Activated CD4-positive, alpha-beta T cell treated with anti-CD3 and anti-CD28 coated beads for 36 hours (primary cell): ENCODE measurements around the gene NPFF. TPM values are rescaled to one million over a fixed set of nuclear protein-coding genes. Genes with fewer than 3 reads are reported as not detected.

Experiments used
- ATAC-seq: fragments of 200-7000 bp; cut with Tn5 transposase; one replicate; pipeline ENCODE4 v1.10.0; 2021; ENCODE audit warnings: mild to moderate bottlenecking, moderate library complexity
- CTCF ChIA-PET: fragments of 350-600 bp; sonication (Branson Sonifier 250); formaldehyde crosslinking; loops from one replicate; lab custom pipeline; 2021; ENCODE audit warnings: antibody characterized with exemption; lab: Charles Lee
- POLR2A ChIA-PET: fragments of 350-600 bp; sonication (Branson Sonifier 250); formaldehyde crosslinking; loops from one replicate; lab custom pipeline; 2021; ENCODE audit warnings: antibody characterized with exemption, inconsistent platforms; lab: Charles Lee
- DNase-seq: peaks from one replicate; pipeline ENCODE4 v3.0.0-alpha.2; 2020
- H3K27ac Mint-ChIP-seq: one replicate; pipeline ENCODE4 v1.8.0; 2021; ENCODE audit warnings: mixed read lengths
- H3K27me3 Mint-ChIP-seq: one replicate; pipeline ENCODE4 v1.8.0; 2021; ENCODE audit warnings: mixed read lengths
- H3K36me3 Mint-ChIP-seq: one replicate; pipeline ENCODE4 v1.8.0; 2021; ENCODE audit warnings: low read depth, mixed read lengths
- H3K4me1 Mint-ChIP-seq: one replicate; pipeline ENCODE4 v1.8.0; 2021; ENCODE audit warnings: mixed read lengths
- H3K4me3 Mint-ChIP-seq: one replicate; pipeline ENCODE4 v1.8.0; 2021; ENCODE audit warnings: mild to moderate bottlenecking, moderate library complexity, mixed read lengths
- H3K9me3 Mint-ChIP-seq: one replicate; pipeline ENCODE4 v1.8.0; 2021; ENCODE audit warnings: low read depth, mixed read lengths
- intact Hi-C, 2 experiments: fragments of 100-400 bp; cut with DNase I in 1 of 2; cut with micrococcal nuclease in 1 of 2; formaldehyde crosslinking; loops; one replicate each; pipeline versions ENCODE4 v1.14.2 to v1.15.1; 2022 to 2024; cut with DNase I, micrococcal nuclease
- total RNA-seq, 2 experiments: library from RNA; stranded (reverse); gene quantifications; one replicate each; pipeline ENCODE4 v1.2.3, GENCODE V29; 2021

The NPFF gene
- total RNA-seq, 2 experiments from 2014 or later, result not detected

DNA sequence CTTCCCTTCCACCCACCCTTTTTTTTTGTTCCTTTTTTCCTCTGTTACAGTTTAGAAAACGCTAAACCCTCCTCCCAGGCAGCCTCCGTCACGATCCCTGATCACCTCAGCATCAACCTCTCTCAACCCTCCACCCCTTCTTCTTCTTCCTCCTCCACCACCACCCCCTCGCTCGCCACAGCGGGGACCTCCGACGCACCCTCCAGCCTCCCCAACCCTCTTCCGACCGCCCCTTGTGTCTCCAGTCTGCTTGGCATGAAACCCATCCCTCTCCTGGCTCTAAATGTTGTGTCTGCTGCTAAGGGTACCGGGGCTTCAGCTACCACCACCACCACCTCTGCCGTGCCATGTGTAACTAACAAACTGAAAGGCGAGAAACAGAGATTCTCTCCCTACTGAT, 32.5 kb downstream of the NPFF start:
- H3K27me3 Mint-ChIP-seq, result no peaks in the 10 kb centered on the region
- ChIA-PET CTCF (interaction anchor here (0.6 to 4.9 kb wide), 13 partner anchors 9 to 154 kb away, joined by 3 to 32 read pairs (median 6); partner anchors contain the start of genes AAAS and NPFF), POLR2A (interaction anchor here (0.6 to 4.7 kb wide), 7 partner anchors 8 to 130 kb away, joined by 3 to 36 read pairs (median 8); partner anchors contain the start of genes SP1 and TARBP2)
- H3K4me3 Mint-ChIP-seq, result peak overlapping the region; percentile 6
- ATAC-seq (no peak), DNase-seq (peak; percentile 6)
- H3K4me1 Mint-ChIP-seq, result peaks cover 55% of the 10 kb centered on the region
- H3K9me3 Mint-ChIP-seq, result no peaks in the 10 kb centered on the region
- intact Hi-C loops, result loop anchor here in 1 of 2 experiments (2.0 kb wide), 1 partner anchor 20 kb away; no protein-coding TSS in a partner anchor
- peaks cover 78% of the 10 kb centered on the region for H3K36me3 Mint-ChIP-seq
- peak overlapping the region; percentile 85 for H3K27ac Mint-ChIP-seq

DNA sequence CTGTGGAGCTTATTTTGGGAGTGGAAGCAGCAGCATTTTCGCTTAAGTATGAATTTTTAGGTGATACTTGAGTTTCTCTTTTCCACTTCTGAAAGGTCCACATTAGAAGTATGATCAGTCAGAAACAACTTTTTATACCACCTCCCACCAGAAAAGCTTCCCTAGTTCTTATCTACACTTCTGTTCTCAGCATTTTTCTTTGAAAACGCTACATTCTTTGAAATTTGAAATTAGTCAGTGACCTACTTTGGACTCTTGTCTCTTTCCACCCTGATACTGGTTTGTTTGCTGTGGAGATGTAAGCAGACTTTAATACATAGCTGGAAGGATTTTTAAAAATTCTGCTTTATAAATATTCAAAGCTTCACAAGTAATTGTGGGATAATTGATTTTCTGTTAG, 33.2 kb downstream of the NPFF start:
- peak overlapping the region; percentile 85 for H3K27ac Mint-ChIP-seq
- H3K27me3 Mint-ChIP-seq, result no peaks in the 10 kb centered on the region
- CTCF ChIA-PET, result interaction anchor here (0.8 to 4.9 kb wide), 11 partner anchors 8 to 153 kb away, joined by 3 to 32 read pairs (median 4); no protein-coding TSS in a partner anchor
- peaks cover 55% of the 10 kb centered on the region for H3K4me1 Mint-ChIP-seq
- H3K4me3 Mint-ChIP-seq, result no peak overlapping the region
- intact Hi-C loops, result loop anchor here in 1 of 2 experiments (2.0 kb wide), 1 partner anchor 19 kb away; no protein-coding TSS in a partner anchor
- DNase-seq (no peak), ATAC-seq (peak; percentile 31)
- POLR2A ChIA-PET, result interaction anchor here (0.6 to 4.7 kb wide), 9 partner anchors 9 to 180 kb away, joined by 3 to 36 read pairs (median 4); partner anchors contain the start of gene SP1
- H3K36me3 Mint-ChIP-seq, result peaks cover 73% of the 10 kb centered on the region
- H3K9me3 Mint-ChIP-seq, result no peaks in the 10 kb centered on the region

DNA sequence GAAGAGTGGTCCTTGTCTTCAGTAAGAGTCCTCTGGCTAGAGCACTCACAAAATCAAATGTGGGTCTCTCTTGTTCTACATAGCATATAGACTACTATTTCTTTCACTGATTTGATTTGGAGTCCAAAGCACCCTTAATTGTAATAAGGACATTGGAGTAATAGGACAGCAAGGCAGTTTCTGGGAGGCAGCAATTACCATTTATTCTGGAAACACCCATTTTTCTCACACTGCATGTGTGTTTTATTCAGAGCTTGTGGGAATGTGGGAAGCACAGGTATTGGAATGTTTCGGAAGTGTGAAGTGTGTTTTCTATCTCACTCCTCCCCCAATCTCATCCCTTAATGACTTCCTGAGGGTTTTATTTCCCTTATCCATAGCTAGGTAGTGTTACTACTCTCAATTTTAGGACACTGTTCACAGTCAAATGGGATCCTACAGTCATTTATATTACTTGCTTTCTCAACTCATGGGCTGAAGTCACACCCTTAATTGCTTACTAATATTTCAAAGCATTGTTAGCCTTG, 35.2 kb downstream of the NPFF start:
- DNase-seq (no peak), ATAC-seq (no peak)
- Mint-ChIP-seq H3K27ac (peak overlapping the region; percentile 68), H3K4me3 (no peak overlapping the region), H3K36me3 (peaks cover 76% of the 10 kb centered on the region), H3K9me3 (no peaks in the 10 kb centered on the region), H3K27me3 (no peaks in the 10 kb centered on the region), H3K4me1 (peaks cover 53% of the 10 kb centered on the region)
- intact Hi-C loops, result loop anchor here in 1 of 2 experiments (2.0 kb wide), 1 partner anchor 15 kb away; no protein-coding TSS in a partner anchor
- POLR2A ChIA-PET, result interaction anchor here (0.9 to 3.7 kb wide), 5 partner anchors 10 to 31 kb away, joined by 3 to 25 read pairs (median 4); partner anchors contain the start of gene PRR13
- CTCF ChIA-PET, result interaction anchor here (0.5 to 2.6 kb wide), 4 partner anchors 10 to 275 kb away, joined by 3 to 13 read pairs (median 6); no protein-coding TSS in a partner anchor

DNA sequence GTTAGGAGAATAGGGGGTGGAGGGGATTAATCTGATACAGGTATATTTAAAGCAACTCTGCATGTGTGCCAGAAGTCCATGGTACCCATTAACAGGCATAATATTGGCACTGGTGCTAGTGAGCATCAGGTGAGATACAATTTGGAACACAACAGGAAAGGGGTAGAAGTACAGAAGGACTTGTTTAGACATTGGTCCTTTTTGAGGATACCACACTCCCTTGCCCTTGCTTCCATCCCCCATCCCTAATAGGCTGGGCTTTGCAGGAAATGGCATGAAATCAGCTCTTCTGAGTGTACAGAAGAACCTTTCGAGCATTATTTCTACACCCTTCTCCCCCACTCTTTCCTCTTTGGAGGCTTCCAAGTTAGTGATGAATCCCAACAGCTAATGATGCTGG, 39.0 kb downstream of the NPFF start:
- intact Hi-C loops, result loop anchor here in 1 of 2 experiments (2.0 kb wide), 1 partner anchor 15 kb away; the partner anchor contains the start of gene PCBP2
- ChIA-PET POLR2A (interaction anchor here (0.6 to 1.1 kb wide), 6 partner anchors 8 to 443 kb away, joined by 3 to 6 read pairs (median 4); partner anchors contain the start of gene NPFF), CTCF (interaction anchor here (0.6 to 1.0 kb wide), 3 partner anchors 8 to 113 kb away, joined by 3 to 4 read pairs (median 3); no protein-coding TSS in a partner anchor)
- DNase-seq (no peak), ATAC-seq (no peak)
- Mint-ChIP-seq H3K36me3 (peaks cover 79% of the 10 kb centered on the region), H3K4me3 (no peak overlapping the region), H3K27ac (no peak overlapping the region), H3K9me3 (no peaks in the 10 kb centered on the region), H3K4me1 (peaks cover 34% of the 10 kb centered on the region), H3K27me3 (no peaks in the 10 kb centered on the region)

DNA sequence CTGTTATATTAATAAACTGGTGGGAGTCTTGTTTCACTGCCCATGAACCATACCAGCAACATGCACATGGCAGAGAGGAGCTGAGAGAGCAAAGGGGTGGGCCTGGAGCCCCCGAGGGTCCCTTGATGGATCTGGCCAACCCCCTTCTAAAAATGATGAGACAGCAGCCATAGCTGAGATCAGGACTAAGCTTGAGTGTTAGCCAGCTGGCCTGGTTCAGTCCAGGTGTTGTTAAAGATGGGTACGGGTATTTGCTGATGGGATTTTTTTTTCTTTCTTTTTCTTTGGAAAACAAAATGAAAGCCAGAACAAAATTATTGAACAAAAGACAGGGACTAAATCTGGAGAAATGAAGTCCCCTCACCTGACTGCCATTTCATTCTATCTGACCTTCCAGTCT, 39.4 kb downstream of the NPFF start:
- Mint-ChIP-seq H3K27me3 (no peaks in the 10 kb centered on the region), H3K36me3 (peaks cover 81% of the 10 kb centered on the region), H3K4me1 (peaks cover 36% of the 10 kb centered on the region), H3K4me3 (no peak overlapping the region), H3K27ac (no peak overlapping the region), H3K9me3 (no peaks in the 10 kb centered on the region)
- no peak for ATAC-seq
- intact Hi-C loops, result loop anchor here in 1 of 2 experiments (2.0 kb wide), 1 partner anchor 15 kb away; the partner anchor contains the start of gene PCBP2
- CTCF ChIA-PET, result interaction anchor here (0.5 to 1.0 kb wide), 4 partner anchors 9 to 185 kb away, joined by 3 to 5 read pairs (median 4); no protein-coding TSS in a partner anchor
- DNase-seq, result no peak
- POLR2A ChIA-PET, result interaction anchor here (0.5 to 1.1 kb wide), 7 partner anchors 9 to 443 kb away, joined by 3 to 6 read pairs (median 4); partner anchors contain the start of gene NPFF

DNA sequence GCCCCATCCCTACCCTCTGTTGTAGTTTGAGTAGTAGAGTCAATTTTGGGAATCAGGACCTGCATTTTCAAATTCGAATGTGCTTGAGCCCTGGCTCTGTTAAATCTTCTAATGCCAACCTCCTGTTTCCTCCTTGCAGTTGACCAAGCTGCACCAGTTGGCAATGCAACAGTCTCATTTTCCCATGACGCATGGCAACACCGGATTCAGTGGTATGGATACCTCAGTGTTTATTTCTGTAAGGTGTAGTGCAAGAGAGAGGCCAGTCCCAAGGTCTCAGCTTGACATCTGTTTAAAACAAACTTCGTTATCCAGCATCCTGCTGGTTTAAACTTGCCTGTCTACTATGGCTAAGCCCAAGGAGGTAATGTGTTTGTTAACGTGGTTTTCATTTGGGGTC, 40.2 kb downstream of the NPFF start:
- POLR2A ChIA-PET, result interaction anchor here (1.1 to 4.2 kb wide), 2 partner anchors 8 to 10 kb away, joined by 6 to 36 read pairs; no protein-coding TSS in a partner anchor
- Mint-ChIP-seq H3K27ac (peak overlapping the region; percentile 19), H3K4me1 (peaks cover 33% of the 10 kb centered on the region), H3K9me3 (no peaks in the 10 kb centered on the region), H3K36me3 (peaks cover 82% of the 10 kb centered on the region), H3K27me3 (no peaks in the 10 kb centered on the region), H3K4me3 (no peak overlapping the region)
- CTCF ChIA-PET, result interaction anchor here (1.2 kb wide), 1 partner anchor 10 kb away, joined by 3 read pairs; no protein-coding TSS in a partner anchor
- no peak for DNase-seq
- intact Hi-C loops, result no loop called here
- ATAC-seq, result no peak

DNA sequence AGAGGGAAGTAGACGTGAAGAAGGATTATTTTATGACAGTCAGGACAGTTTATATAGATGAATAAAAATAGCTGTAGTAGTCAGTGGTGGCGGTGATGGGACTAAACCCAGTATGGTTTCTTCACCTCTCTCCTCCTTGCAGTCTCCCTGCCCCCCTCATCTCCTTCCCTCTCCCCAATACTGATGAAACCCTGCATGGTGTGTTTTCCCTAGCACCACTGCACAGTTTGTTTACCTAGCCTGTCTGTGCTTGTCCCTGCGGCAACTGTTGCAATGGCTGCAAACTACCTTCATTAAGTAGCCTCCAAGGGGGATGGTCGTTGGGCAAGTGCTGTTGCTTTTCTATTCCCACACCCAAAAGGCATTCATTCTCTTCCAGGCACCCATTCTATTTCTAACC, 40.6 kb downstream of the NPFF start:
- Mint-ChIP-seq H3K27ac (peak overlapping the region; percentile 19), H3K9me3 (no peaks in the 10 kb centered on the region), H3K36me3 (peaks cover 82% of the 10 kb centered on the region), H3K4me3 (no peak overlapping the region), H3K4me1 (peaks cover 29% of the 10 kb centered on the region), H3K27me3 (no peaks in the 10 kb centered on the region)
- ATAC-seq, result no peak
- CTCF ChIA-PET, result interaction anchor here (1.2 kb wide), 1 partner anchor 10 kb away, joined by 3 read pairs; no protein-coding TSS in a partner anchor
- no peak for DNase-seq
- POLR2A ChIA-PET, result interaction anchor here (4.2 kb wide), 1 partner anchor 8 kb away, joined by 36 read pairs; no protein-coding TSS in a partner anchor
- intact Hi-C loops, result no loop called here

DNA sequence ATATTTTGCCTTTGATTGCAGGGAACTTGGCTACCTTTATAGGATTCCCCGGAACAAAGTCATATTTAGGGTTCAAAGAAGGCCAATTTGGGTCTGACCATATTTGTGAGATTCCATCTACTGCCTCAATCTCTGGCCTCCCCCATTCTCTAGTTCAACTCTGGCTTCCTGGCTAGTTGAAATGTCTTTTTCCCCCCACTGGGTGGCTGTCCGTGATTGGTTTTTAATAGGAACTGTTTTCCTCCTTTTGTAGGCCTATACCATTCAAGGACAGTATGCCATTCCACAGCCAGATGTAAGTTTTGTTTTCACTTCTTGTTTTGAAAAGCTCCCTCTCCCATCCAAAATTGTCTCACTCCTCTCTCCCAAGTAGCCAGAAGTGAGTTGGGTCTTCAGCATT, 41.6 kb downstream of the NPFF start:
- H3K9me3 Mint-ChIP-seq, result no peaks in the 10 kb centered on the region
- ChIA-PET POLR2A (interaction anchor here (0.6 to 4.2 kb wide), 4 partner anchors 9 to 172 kb away, joined by 3 to 36 read pairs (median 12); no protein-coding TSS in a partner anchor), CTCF (interaction anchor here (1.4 to 1.6 kb wide), 2 partner anchors 9 to 16 kb away, joined by 3 to 6 read pairs; no protein-coding TSS in a partner anchor)
- H3K27ac Mint-ChIP-seq, result peak overlapping the region; percentile 15
- intact Hi-C loops, result no loop called here
- H3K4me1 Mint-ChIP-seq, result peaks cover 30% of the 10 kb centered on the region
- H3K27me3 Mint-ChIP-seq, result no peaks in the 10 kb centered on the region
- peaks cover 85% of the 10 kb centered on the region for H3K36me3 Mint-ChIP-seq
- no peak overlapping the region for H3K4me3 Mint-ChIP-seq
- DNase-seq (no peak), ATAC-seq (no peak)

DNA sequence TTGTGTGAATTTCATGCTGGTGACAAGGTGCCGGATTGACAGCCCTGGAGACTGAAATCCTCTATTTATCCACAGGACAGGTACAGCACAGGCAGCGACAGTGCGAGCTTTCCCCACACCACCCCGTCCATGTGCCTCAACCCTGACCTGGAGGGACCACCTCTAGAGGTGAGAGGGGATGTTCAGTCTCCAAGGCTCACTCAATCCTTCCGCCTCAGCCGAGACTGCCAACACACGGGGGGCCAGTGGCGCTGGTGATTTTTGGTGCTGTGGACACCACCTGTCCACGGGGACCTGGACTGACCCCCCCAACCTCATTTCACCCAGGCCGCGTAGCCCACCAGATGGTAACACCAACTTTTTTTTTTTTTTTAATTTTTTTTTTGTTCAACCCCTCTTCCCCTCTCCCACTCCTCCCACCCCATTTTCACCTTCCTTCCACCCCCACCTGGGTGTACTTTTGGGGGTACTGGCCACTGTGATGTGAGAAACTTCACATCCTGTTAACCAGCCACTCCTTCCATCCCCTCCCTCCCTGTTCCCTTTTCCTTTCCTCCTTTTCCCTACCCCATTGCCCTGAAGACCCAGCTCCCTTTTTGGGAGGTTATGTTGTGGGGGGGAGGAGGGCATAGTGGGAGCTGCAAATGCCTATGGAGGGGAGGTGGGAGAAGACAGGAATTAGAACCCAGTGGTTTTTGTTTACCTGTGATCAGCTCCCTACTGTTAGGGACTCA, 42.4 kb downstream of the NPFF start:
- no peak for DNase-seq
- intact Hi-C loops, result loop anchor here (5.0 kb wide), 1 partner anchor 443 kb away; no protein-coding TSS in a partner anchor
- no peak for ATAC-seq
- CTCF ChIA-PET, result interaction anchor here (0.6 to 1.6 kb wide), 7 partner anchors 8 to 437 kb away, joined by 3 to 6 read pairs (median 3); partner anchors contain the start of gene MYG1
- H3K4me3 Mint-ChIP-seq, result no peak overlapping the region
- H3K9me3 Mint-ChIP-seq, result no peaks in the 10 kb centered on the region
- H3K27ac Mint-ChIP-seq, result peak overlapping the region; percentile 29
- peaks cover 35% of the 10 kb centered on the region for H3K4me1 Mint-ChIP-seq
- POLR2A ChIA-PET, result interaction anchor here (0.7 to 4.2 kb wide), 3 partner anchors 10 to 14 kb away, joined by 6 to 36 read pairs (median 19); no protein-coding TSS in a partner anchor
- H3K27me3 Mint-ChIP-seq, result no peaks in the 10 kb centered on the region
- peaks cover 87% of the 10 kb centered on the region for H3K36me3 Mint-ChIP-seq

DNA sequence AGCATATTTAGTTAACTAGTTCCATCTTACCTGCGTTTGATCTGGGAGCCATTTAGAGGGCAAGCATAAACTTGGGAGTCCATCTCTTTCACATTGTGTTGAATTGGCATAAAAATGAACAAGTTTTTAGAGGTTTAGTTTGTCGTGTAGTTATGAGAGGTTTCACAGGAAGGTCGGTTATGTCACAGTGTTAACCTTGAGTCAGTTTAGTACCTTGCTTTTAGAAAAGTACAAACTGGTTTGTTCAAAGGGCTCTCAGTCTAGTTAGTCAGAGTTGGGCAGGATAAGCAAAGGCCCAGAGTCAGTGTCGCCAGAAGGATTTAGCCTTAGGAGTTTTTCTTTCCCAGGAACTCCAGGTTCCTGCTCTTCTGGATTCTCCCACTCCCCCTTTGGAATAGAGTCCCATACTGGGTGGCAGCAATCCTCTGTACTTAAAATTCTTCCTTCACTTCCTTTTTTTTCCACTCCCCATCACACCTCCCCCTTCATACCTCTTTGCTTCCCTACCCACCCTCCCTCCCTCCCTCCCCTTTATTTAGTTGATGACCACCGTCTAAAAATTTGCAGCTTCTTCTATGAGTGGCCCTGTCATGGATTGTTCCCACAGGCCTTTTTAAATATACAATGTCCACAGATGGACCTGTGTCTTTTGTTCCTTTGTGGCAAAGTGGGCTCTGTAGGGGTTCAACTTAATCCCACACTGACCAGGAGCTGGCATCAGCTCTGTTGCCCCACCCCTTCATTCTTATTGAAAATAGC, 43.3 kb downstream of the NPFF start:
- H3K27ac Mint-ChIP-seq, result peak overlapping the region; percentile 40
- no peak for DNase-seq
- peaks cover 91% of the 10 kb centered on the region for H3K36me3 Mint-ChIP-seq
- H3K4me1 Mint-ChIP-seq, result peaks cover 40% of the 10 kb centered on the region
- ChIA-PET CTCF (interaction anchor here (0.6 to 1.4 kb wide), 5 partner anchors 9 to 436 kb away, joined by 3 read pairs; partner anchors contain the start of gene MYG1), POLR2A (interaction anchor here (0.7 to 4.2 kb wide), 3 partner anchors 9 to 14 kb away, joined by 6 to 36 read pairs (median 19); no protein-coding TSS in a partner anchor)
- peak; percentile 53 for ATAC-seq
- no peak overlapping the region for H3K4me3 Mint-ChIP-seq
- intact Hi-C loops, result loop anchor here (5.0 kb wide), 1 partner anchor 442 kb away; no protein-coding TSS in a partner anchor
- H3K27me3 Mint-ChIP-seq, result no peaks in the 10 kb centered on the region
- H3K9me3 Mint-ChIP-seq, result no peaks in the 10 kb centered on the region
